ENCODE measurements around the gene AP3S2. TPM values are rescaled to one million over a fixed set of nuclear protein-coding genes. Genes with fewer than 3 reads are reported as not detected.

The AP3S2 gene
- total RNA-seq, 1 experiment from 2014 or later = 23.3 TPM

DNA sequence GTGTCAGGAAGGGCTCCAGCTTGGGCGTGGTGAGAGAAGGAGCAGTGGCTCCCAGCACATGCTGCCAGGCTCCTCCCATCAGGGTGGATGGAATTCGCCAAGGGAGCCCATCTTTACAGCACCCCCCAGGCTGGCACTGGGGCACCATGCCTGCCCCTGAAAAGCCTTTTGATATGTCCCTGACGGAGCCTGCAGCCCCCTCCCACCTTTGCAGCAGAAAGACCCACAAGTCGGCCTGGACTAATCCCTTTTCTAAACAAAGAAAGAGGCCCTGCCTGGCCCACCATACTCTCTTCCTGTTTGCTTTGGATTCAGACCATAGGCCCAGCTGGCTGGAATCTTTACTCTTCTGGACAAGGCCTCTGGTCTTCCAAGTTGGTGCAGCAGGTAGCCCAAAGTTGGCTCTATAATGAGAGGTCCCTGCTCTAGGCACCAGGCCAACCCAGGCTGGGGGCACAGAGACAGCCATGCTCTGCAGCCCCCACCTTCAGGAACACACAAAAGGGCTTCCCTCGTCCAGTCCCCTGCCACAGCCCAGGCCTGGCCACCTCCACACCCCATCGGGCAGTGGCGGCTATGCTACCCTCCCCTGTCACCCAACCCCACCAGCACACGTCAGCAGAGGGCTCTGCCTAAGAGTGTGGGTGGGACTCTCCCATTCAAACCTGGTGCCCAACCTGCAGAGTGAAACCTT, 84.6 kb downstream of the AP3S2 start:
- Histone ChIP-seq H3K9ac (ENCODE audit: low read length) (no peak overlapping the region), H3K36me3 (ENCODE audit: control insufficient read depth in 1 of 2, insufficient read depth in 2 of 2, low read length in 2 of 2) (no peaks in the 10 kb centered on the region), H2AFZ (ENCODE audit: low read depth, low read length, poor library complexity, severe bottlenecking) (no peak overlapping the region), H4K20me1 (ENCODE audit: insufficient read depth) (no peaks in the 10 kb centered on the region), H3K4me2 (ENCODE audit: low read length) (no peak overlapping the region), H3K27me3 (ENCODE audit: insufficient read depth, low read length) (no peaks in the 10 kb centered on the region), H3K9me3 (ENCODE audit: control insufficient read depth in 1 of 2, insufficient read depth in 1 of 2, low read depth in 1 of 2, low read length in 2 of 2) (no peaks in the 10 kb centered on the region), H3K79me2 (ENCODE audit: insufficient read depth, low read length) (no peaks in the 10 kb centered on the region), H3K4me1 (ENCODE audit: control insufficient read depth in 1 of 2, insufficient read depth in 2 of 2, low read length in 2 of 2) (peaks cover 4 to 21% of the 10 kb centered on the region in 2 experiments; a peak in 2 of 4 replicates), H3K9me2 (ENCODE audit: insufficient read depth) (no peaks in the 10 kb centered on the region), H3K4me3 (replicated peaks in 1 of 2; ENCODE audit: low read depth in 1 of 2, low read length in 2 of 2) (no peak overlapping the region), H3K27ac (ENCODE audit: low read depth, low read length) (no peak overlapping the region)
- BruUV-seq (replicated peaks) = no TSS peak
- intact Hi-C loops (cut with micrococcal nuclease) = no loop called here
- POLR2A ChIA-PET = no interaction called here
- no peak for DNase-seq (ENCODE audit: low read depth, low spot score)
- CTCF ChIA-PET = no interaction called here
- ATAC-seq = no peak
- no peak for TF ChIP-seq POLR2AphosphoS5 (IDR thresholded peaks at IDR 0.05; ENCODE audit: low read depth, low read length)
- TF ChIP-seq EGR1 (IDR thresholded peaks at IDR 0.05; ENCODE audit: low read depth) = no peak
- TF ChIP-seq TCF7L2 (IDR thresholded peaks at IDR 0.05; ENCODE audit: borderline replicate concordance, extremely low read depth, insufficient read depth, insufficient read length) = no peak
- TF ChIP-seq ELF1 (IDR thresholded peaks at IDR 0.05; ENCODE audit: borderline replicate concordance, low read depth) = no peak
- RAD21 ChIA-PET (ENCODE audit: low non-redundant PET in 1 of 2, low total read pairs in 2 of 2, uncharacterized antibody in 2 of 2, unreplicated experiment in 2 of 2) = no interaction called here

DNA sequence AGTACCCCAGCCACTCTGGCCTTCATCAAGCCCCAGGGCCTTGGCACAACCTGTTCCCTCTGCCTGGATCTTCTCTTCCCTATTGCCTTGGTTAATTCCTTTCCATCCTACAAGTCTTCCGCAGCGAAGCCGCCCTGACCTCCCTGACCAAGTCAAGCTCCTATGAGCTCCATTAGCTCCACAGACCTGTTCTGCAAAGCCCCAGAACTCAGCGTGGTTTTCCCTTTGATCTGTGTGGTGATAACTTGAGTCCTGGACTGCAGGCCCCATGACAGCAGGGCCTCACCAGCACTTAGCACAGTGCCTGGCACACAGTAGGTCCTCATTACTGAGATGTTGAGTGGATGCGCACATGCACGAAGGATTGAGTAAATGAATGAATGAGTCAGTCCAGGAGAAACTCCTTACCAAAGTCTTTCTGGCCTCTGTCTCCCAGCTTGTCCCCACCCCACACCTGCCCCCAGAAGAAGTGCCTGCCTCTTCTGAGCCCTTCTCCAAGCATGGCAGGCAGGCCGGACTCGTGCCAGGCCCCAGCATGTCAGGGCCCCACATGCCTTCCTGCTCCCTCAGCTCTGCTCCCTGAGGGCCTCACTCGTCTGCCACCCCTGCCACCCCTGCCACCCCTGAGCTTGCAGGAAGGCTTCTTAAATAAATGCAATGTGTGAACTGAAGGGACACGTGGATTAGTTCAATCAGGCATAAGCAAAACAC, 85.5 kb downstream of the AP3S2 start:
- H3K27ac ChIP-seq (ENCODE audit: low read depth, low read length) = no peak overlapping the region
- no peaks in the 10 kb centered on the region for H3K27me3 ChIP-seq (ENCODE audit: insufficient read depth, low read length)
- H3K36me3 ChIP-seq (ENCODE audit: control insufficient read depth in 1 of 2, insufficient read depth in 2 of 2, low read length in 2 of 2) = no peaks in the 10 kb centered on the region
- intact Hi-C loops (cut with micrococcal nuclease) = no loop called here
- no TSS peak for BruUV-seq (replicated peaks)
- no peaks in the 10 kb centered on the region for H3K9me3 ChIP-seq (ENCODE audit: control insufficient read depth in 1 of 2, insufficient read depth in 1 of 2, low read depth in 1 of 2, low read length in 2 of 2)
- RAD21 ChIA-PET (ENCODE audit: low non-redundant PET in 1 of 2, low total read pairs in 2 of 2, uncharacterized antibody in 2 of 2, unreplicated experiment in 2 of 2) = no interaction called here
- H3K9ac ChIP-seq (ENCODE audit: low read length) = no peak overlapping the region
- CTCF ChIA-PET = no interaction called here
- POLR2A ChIA-PET = no interaction called here
- H4K20me1 ChIP-seq (ENCODE audit: insufficient read depth) = no peaks in the 10 kb centered on the region
- ATAC-seq (no peak), DNase-seq (ENCODE audit: low read depth, low spot score) (no peak)
- no peaks in the 10 kb centered on the region for H3K79me2 ChIP-seq (ENCODE audit: insufficient read depth, low read length)
- TF ChIP-seq EGR1 (IDR thresholded peaks at IDR 0.05; ENCODE audit: low read depth) (no peak), EZH2 (IDR thresholded peaks at IDR 0.05) (no peak), SIN3A (IDR thresholded peaks at IDR 0.05; ENCODE audit: low read depth) (no peak), ELF1 (IDR thresholded peaks at IDR 0.05; ENCODE audit: borderline replicate concordance, low read depth) (no peak), FOSL1 (IDR thresholded peaks at IDR 0.05; ENCODE audit: low read depth) (no peak), SP1 (IDR thresholded peaks at IDR 0.05; ENCODE audit: low read depth) (no peak), CEBPB (IDR thresholded peaks at IDR 0.05; ENCODE audit: low read depth) (no peak), ZFX (IDR thresholded peaks at IDR 0.05) (no peak), POLR2A (IDR thresholded peaks at IDR 0.05; ENCODE audit: borderline replicate concordance, extremely low read depth, insufficient read depth, insufficient read length) (no peak), SRF (IDR thresholded peaks at IDR 0.05; ENCODE audit: low read depth) (no peak), EZH2phosphoT487 (IDR thresholded peaks at IDR 0.05; ENCODE audit: borderline replicate concordance) (no peak)
- TF ChIP-seq, protein P1, sequence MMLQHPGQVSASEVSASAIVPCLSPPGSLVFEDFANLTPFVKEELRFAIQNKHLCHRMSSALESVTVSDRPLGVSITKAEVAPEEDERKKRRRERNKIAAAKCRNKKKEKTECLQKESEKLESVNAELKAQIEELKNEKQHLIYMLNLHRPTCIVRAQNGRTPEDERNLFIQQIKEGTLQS (IDR thresholded peaks at IDR 0.05) = no peak
- TF ChIP-seq, protein P2, sequence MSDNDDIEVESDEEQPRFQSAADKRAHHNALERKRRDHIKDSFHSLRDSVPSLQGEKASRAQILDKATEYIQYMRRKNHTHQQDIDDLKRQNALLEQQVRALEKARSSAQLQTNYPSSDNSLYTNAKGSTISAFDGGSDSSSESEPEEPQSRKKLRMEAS (IDR thresholded peaks at IDR 0.05) = no peak
- H3K4me2 ChIP-seq (ENCODE audit: low read length) = no peak overlapping the region
- H3K4me1 ChIP-seq (ENCODE audit: control insufficient read depth in 1 of 2, insufficient read depth in 2 of 2, low read length in 2 of 2) = peaks cover 4 to 21% of the 10 kb centered on the region in 2 experiments; a peak in 2 of 4 replicates
- no peak overlapping the region for H3K4me3 ChIP-seq (replicated peaks in 1 of 2; ENCODE audit: low read depth in 1 of 2, low read length in 2 of 2)
- no peaks in the 10 kb centered on the region for H3K9me2 ChIP-seq (ENCODE audit: insufficient read depth)
- H2AFZ ChIP-seq (ENCODE audit: low read depth, low read length, poor library complexity, severe bottlenecking) = no peak overlapping the region
